ENCODE measurements around the gene LONP1. TPM values are rescaled to one million over a fixed set of nuclear protein-coding genes. Genes with fewer than 3 reads are reported as not detected.

LONP1 gene
- total RNA-seq, 1 experiment from 2014 or later: 180 TPM

- Histone ChIP-seq H3K79me2 (ENCODE audit: insufficient read depth, low read length) (no peaks in the 10 kb centered on the region), H4K20me1 (ENCODE audit: insufficient read depth) (no peaks in the 10 kb centered on the region), H3K36me3 (ENCODE audit: control insufficient read depth in 1 of 2, insufficient read depth in 2 of 2, low read length in 2 of 2) (no peaks in the 10 kb centered on the region), H3K4me3 (replicated peaks in 1 of 2; ENCODE audit: low read depth in 1 of 2, low read length in 2 of 2) (no peak overlapping the region), H3K27me3 (ENCODE audit: insufficient read depth, low read length) (no peaks in the 10 kb centered on the region), H3K9me2 (ENCODE audit: insufficient read depth) (no peaks in the 10 kb centered on the region), H3K9ac (ENCODE audit: low read length) (no peak overlapping the region), H3K27ac (ENCODE audit: low read depth, low read length) (no peak overlapping the region), H3K9me3 (ENCODE audit: control insufficient read depth in 1 of 2, insufficient read depth in 1 of 2, low read depth in 1 of 2, low read length in 2 of 2) (no peaks in the 10 kb centered on the region), H2AFZ (ENCODE audit: low read depth, low read length, poor library complexity, severe bottlenecking) (no peak overlapping the region), H3K4me1 (ENCODE audit: control insufficient read depth in 1 of 2, insufficient read depth in 2 of 2, low read length in 2 of 2) (no peaks in the 10 kb centered on the region), H3K4me2 (ENCODE audit: low read length) (no peak overlapping the region)
- TF ChIP-seq CBX3 (IDR thresholded peaks at IDR 0.05; ENCODE audit: low read depth) (no peak), REST (IDR thresholded peaks at IDR 0.05; ENCODE audit: low read depth) (no peak), POLR2AphosphoS5 (IDR thresholded peaks at IDR 0.05; ENCODE audit: low read depth, low read length) (no peak), SRF (IDR thresholded peaks at IDR 0.05; ENCODE audit: low read depth) (no peak), SIN3A (IDR thresholded peaks at IDR 0.05; ENCODE audit: low read depth) (no peak), EGR1 (IDR thresholded peaks at IDR 0.05; ENCODE audit: low read depth) (no peak), CEBPB (IDR thresholded peaks at IDR 0.05; ENCODE audit: low read depth) (no peak), EZH2 (IDR thresholded peaks at IDR 0.05) (no peak), JUND (IDR thresholded peaks at IDR 0.05) (no peak), FOSL1 (IDR thresholded peaks at IDR 0.05; ENCODE audit: low read depth) (no peak), ZFX (IDR thresholded peaks at IDR 0.05) (no peak), ZNF274 (IDR thresholded peaks at IDR 0.05; ENCODE audit: low read depth, low read length) (no peak), YY1 (IDR thresholded peaks at IDR 0.05; ENCODE audit: extremely low read depth, insufficient replicate concordance, low read depth, low read length) (no peak), TCF7L2 (IDR thresholded peaks at IDR 0.05; ENCODE audit: borderline replicate concordance, extremely low read depth, insufficient read depth, insufficient read length) (no peak), EZH2phosphoT487 (IDR thresholded peaks at IDR 0.05; ENCODE audit: borderline replicate concordance) (no peak), RAD21 (IDR thresholded peaks at IDR 0.05; ENCODE audit: low read depth) (no peak), MAX (IDR thresholded peaks at IDR 0.05) (no peak), ATF3 (IDR thresholded peaks at IDR 0.05) (no peak), ELF1 (IDR thresholded peaks at IDR 0.05; ENCODE audit: borderline replicate concordance, low read depth) (no peak)
- TF ChIP-seq, protein P1, sequence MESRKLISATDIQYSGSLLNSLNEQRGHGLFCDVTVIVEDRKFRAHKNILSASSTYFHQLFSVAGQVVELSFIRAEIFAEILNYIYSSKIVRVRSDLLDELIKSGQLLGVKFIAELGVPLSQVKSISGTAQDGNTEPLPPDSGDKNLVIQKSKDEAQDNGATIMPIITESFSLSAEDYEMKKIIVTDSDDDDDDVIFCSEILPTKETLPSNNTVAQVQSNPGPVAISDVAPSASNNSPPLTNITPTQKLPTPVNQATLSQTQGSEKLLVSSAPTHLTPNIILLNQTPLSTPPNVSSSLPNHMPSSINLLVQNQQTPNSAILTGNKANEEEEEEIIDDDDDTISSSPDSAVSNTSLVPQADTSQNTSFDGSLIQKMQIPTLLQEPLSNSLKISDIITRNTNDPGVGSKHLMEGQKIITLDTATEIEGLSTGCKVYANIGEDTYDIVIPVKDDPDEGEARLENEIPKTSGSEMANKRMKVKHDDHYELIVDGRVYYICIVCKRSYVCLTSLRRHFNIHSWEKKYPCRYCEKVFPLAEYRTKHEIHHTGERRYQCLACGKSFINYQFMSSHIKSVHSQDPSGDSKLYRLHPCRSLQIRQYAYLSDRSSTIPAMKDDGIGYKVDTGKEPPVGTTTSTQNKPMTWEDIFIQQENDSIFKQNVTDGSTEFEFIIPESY (IDR thresholded peaks at IDR 0.05; ENCODE audit: extremely low read depth, insufficient replicate concordance, low read length): no peak
- no TSS peak for BruUV-seq (replicated peaks)
- ATAC-seq (no peak), DNase-seq (ENCODE audit: low read depth, low spot score) (no peak)
- POLR2A ChIA-PET: no interaction called here
- CTCF ChIA-PET: no interaction called here
- intact Hi-C loops (cut with micrococcal nuclease): no loop called here
- RAD21 ChIA-PET (ENCODE audit: low non-redundant PET in 1 of 2, low total read pairs in 2 of 2, uncharacterized antibody in 2 of 2, unreplicated experiment in 2 of 2): interaction anchor here in 1 of 2 experiments (0.7 kb wide), 1 partner anchor 11 kb away, joined by 3 read pairs; no protein-coding TSS in a partner anchor
Observed at GRCh38 chr19:5751709-5752108, 31.8 kb upstream of the LONP1 start.
